Measurements from ENCODE around the gene ATP10B.

Gene ATP10B

GRCh38 chr5:160802592-160802991, 49.4 kb downstream of the ATP10B start:
- Histone ChIP-seq H3K79me2 (no peaks in the 10 kb centered on the region), H2AFZ (no peak overlapping the region), H3K4me1 (no peaks in the 10 kb centered on the region), H3K4me2 (ENCODE audit: low read length) (no peak overlapping the region), H3K9me3 (ENCODE audit: control insufficient read depth, low read length) (no peaks in the 10 kb centered on the region), H3K36me3 (ENCODE audit: control insufficient read depth, insufficient read depth, low read length) (no peaks in the 10 kb centered on the region), H3K9ac (no peak overlapping the region), H3K27me3 (ENCODE audit: control insufficient read depth, insufficient read depth, low read length) (no peaks in the 10 kb centered on the region), H3K27ac (no peak overlapping the region), H3K4me3 (ENCODE audit: low read depth, low read length) (no peak overlapping the region)
- no peak for TF ChIP-seq CTCF (IDR thresholded peaks at IDR 0.05)

- Histone ChIP-seq H3K4me1 (no peaks in the 10 kb centered on the region), H3K9ac (no peak overlapping the region), H3K9me3 (ENCODE audit: control insufficient read depth, low read length) (no peaks in the 10 kb centered on the region), H3K27me3 (ENCODE audit: control insufficient read depth, insufficient read depth, low read length) (no peaks in the 10 kb centered on the region), H2AFZ (no peak overlapping the region), H3K36me3 (ENCODE audit: control insufficient read depth, insufficient read depth, low read length) (no peaks in the 10 kb centered on the region), H3K79me2 (no peaks in the 10 kb centered on the region), H3K4me3 (ENCODE audit: low read depth, low read length) (no peak overlapping the region), H3K4me2 (ENCODE audit: low read length) (no peak overlapping the region), H3K27ac (no peak overlapping the region)
- no peak for TF ChIP-seq CTCF (IDR thresholded peaks at IDR 0.05)
These were observed 51.4 kb downstream of the ATP10B start for GRCh38 chr5:160800375-160801275.

- no peak overlapping the region for H3K27ac ChIP-seq
- no peak overlapping the region for H3K9ac ChIP-seq
- no peaks in the 10 kb centered on the region for H3K4me1 ChIP-seq
- no peaks in the 10 kb centered on the region for H3K36me3 ChIP-seq (ENCODE audit: control insufficient read depth, insufficient read depth, low read length)
- no peak overlapping the region for H3K4me3 ChIP-seq (ENCODE audit: low read depth, low read length)
- no peak overlapping the region for H3K4me2 ChIP-seq (ENCODE audit: low read length)
- H3K27me3 ChIP-seq (ENCODE audit: control insufficient read depth, insufficient read depth, low read length) = no peaks in the 10 kb centered on the region
- no peak overlapping the region for H2AFZ ChIP-seq
- TF ChIP-seq CTCF (IDR thresholded peaks at IDR 0.05) = no peak
- no peaks in the 10 kb centered on the region for H3K9me3 ChIP-seq (ENCODE audit: control insufficient read depth, low read length)
- no peaks in the 10 kb centered on the region for H3K79me2 ChIP-seq
These were observed 52.8 kb downstream of the ATP10B start for GRCh38 chr5:160799184-160799583.

- H3K9ac ChIP-seq = no peak overlapping the region
- no peaks in the 10 kb centered on the region for H3K9me3 ChIP-seq (ENCODE audit: control insufficient read depth, low read length)
- H3K4me2 ChIP-seq (ENCODE audit: low read length) = no peak overlapping the region
- no peak overlapping the region for H3K4me3 ChIP-seq (ENCODE audit: low read depth, low read length)
- H3K27me3 ChIP-seq (ENCODE audit: control insufficient read depth, insufficient read depth, low read length) = no peaks in the 10 kb centered on the region
- no peaks in the 10 kb centered on the region for H3K36me3 ChIP-seq (ENCODE audit: control insufficient read depth, insufficient read depth, low read length)
- H3K4me1 ChIP-seq = no peaks in the 10 kb centered on the region
- TF ChIP-seq CTCF (IDR thresholded peaks at IDR 0.05) = no peak
- no peak overlapping the region for H3K27ac ChIP-seq
- no peak overlapping the region for H2AFZ ChIP-seq
- H3K79me2 ChIP-seq = no peaks in the 10 kb centered on the region
These were observed 55.0 kb downstream of the ATP10B start for GRCh38 chr5:160797020-160797419.

GRCh38 chr5:160793530-160793899, 58.5 kb downstream of the ATP10B start:
- Histone ChIP-seq H3K27ac (no peak overlapping the region), H3K27me3 (ENCODE audit: control insufficient read depth, insufficient read depth, low read length) (no peaks in the 10 kb centered on the region), H3K79me2 (no peaks in the 10 kb centered on the region), H3K4me3 (ENCODE audit: low read depth, low read length) (no peak overlapping the region), H2AFZ (no peak overlapping the region), H3K4me1 (no peaks in the 10 kb centered on the region), H3K4me2 (ENCODE audit: low read length) (no peak overlapping the region), H3K9me3 (ENCODE audit: control insufficient read depth, low read length) (no peaks in the 10 kb centered on the region), H3K36me3 (ENCODE audit: control insufficient read depth, insufficient read depth, low read length) (no peaks in the 10 kb centered on the region), H3K9ac (no peak overlapping the region)
- TF ChIP-seq CTCF (IDR thresholded peaks at IDR 0.05) = no peak
